ENCODE measurements around the gene FBXO34.

The FBXO34 gene

DNA sequence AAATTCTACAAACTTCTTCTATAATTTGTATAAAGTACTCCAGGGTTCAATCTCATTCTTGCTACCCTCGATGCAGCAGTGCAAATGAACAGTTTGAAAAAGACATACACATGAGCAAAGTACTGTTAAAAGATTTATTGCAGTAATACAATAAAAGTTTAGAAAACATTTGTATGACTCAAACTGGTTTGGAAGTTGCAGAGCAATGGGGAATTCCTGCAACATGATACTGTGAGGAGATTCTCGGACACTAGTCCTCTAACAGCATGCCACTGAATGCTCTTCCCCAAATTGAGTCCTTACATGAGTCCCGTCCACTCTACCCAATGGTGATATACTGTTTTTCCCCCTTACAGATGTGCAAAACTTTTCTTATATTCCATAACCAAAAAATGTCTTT lies 95.0 kb downstream of the FBXO34 start:
- Mint-ChIP-seq H3K27ac (no peak overlapping the region), H3K9me3 (no peaks in the 10 kb centered on the region), H3K27me3 (ENCODE audit: low read depth, poor library complexity) (no peaks in the 10 kb centered on the region), H3K4me3 (no peak overlapping the region), H3K4me1 (no peaks in the 10 kb centered on the region), H3K36me3 (ENCODE audit: low read depth) (peaks cover 71% of the 10 kb centered on the region)
- DNase-seq: no peak
- TF ChIP-seq, protein P1, sequence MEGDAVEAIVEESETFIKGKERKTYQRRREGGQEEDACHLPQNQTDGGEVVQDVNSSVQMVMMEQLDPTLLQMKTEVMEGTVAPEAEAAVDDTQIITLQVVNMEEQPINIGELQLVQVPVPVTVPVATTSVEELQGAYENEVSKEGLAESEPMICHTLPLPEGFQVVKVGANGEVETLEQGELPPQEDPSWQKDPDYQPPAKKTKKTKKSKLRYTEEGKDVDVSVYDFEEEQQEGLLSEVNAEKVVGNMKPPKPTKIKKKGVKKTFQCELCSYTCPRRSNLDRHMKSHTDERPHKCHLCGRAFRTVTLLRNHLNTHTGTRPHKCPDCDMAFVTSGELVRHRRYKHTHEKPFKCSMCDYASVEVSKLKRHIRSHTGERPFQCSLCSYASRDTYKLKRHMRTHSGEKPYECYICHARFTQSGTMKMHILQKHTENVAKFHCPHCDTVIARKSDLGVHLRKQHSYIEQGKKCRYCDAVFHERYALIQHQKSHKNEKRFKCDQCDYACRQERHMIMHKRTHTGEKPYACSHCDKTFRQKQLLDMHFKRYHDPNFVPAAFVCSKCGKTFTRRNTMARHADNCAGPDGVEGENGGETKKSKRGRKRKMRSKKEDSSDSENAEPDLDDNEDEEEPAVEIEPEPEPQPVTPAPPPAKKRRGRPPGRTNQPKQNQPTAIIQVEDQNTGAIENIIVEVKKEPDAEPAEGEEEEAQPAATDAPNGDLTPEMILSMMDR (IDR thresholded peaks at IDR 0.05): no peak

DNA sequence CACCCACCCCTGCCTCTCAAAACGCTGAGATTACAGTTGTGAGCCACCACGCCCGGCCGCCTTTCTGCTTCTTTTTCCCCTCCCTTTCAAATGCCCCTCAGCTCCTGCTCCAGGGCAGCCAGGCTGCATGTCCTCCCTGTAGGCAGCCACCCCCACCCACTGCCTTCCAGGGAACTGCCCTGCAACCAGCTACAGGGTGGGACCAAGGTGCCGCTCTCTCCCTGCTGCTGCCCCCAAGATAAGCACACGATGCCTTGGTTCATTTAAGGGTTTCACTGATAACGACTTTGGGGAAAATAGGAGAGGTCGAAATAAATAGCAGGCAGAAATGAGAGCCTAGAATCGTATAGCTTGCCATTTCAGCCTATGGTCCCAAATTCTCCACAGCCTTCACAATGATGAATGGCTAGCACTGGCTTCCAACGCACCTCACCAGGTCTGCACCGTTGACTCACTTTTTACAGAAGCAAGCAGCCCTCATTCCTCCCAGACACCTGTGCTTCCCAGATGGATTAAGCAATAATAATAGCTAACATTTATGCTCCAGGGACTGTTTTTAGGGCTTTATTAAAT lies 99.7 kb downstream of the FBXO34 start:
- no peaks in the 10 kb centered on the region for H3K9me3 Mint-ChIP-seq
- H3K4me3 Mint-ChIP-seq: no peak overlapping the region
- TF ChIP-seq, protein P1 (IDR thresholded peaks at IDR 0.05): no peak
- peaks cover 12% of the 10 kb centered on the region for H3K4me1 Mint-ChIP-seq
- H3K27me3 Mint-ChIP-seq (ENCODE audit: low read depth, poor library complexity): peaks cover 4% of the 10 kb centered on the region
- H3K36me3 Mint-ChIP-seq (ENCODE audit: low read depth): peaks cover 85% of the 10 kb centered on the region
- no peak for DNase-seq
- no peak overlapping the region for H3K27ac Mint-ChIP-seq

DNA sequence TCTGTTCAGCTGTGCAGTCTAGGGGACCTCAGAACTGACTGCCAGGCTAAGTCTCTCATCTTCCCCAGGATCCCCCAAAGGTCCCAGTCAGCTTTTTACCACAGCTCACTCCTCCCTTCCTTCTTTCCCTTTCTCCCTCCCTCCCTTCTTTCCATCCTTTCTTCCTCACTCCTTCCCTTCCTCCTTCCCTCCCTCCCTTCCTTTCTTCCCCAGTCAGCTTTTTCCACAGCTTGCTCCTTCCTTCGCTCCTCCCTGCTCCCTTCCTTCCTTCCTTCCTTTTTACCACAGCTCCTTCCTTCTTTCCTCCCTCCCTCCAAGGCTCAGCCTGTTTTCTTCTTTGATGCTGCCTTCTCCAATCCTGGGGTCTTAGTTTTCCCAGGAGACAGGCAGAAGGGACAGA lies 101.2 kb downstream of the FBXO34 start:
- TF ChIP-seq, protein P1 (IDR thresholded peaks at IDR 0.05): no peak
- Mint-ChIP-seq H3K27me3 (ENCODE audit: low read depth, poor library complexity) (peaks cover 4% of the 10 kb centered on the region), H3K36me3 (ENCODE audit: low read depth) (peaks cover 85% of the 10 kb centered on the region), H3K27ac (peak overlapping the region; percentile 77), H3K4me3 (no peak overlapping the region), H3K9me3 (no peaks in the 10 kb centered on the region), H3K4me1 (peaks cover 12% of the 10 kb centered on the region)
- no peak for DNase-seq

DNA sequence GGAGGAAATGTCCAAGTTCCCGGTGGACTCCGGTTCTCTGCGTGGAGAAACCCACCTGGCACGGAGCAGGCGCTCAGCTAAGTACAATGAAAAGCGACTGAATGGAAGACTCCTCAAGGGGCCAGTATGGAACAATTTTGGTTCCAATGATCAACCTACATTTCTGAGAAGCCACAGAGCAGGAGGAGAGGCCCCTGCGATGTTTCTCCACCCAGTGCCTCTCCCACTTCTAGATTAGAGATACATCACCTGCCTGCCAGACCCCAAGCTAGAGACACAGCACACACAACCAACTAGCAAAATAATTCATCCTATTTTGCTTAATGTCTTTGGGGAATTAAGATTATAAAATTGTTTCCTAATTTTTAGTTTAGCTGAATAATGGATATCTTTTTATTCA lies 101.6 kb downstream of the FBXO34 start:
- H3K9me3 Mint-ChIP-seq: no peaks in the 10 kb centered on the region
- peak overlapping the region; percentile 77 for H3K27ac Mint-ChIP-seq
- DNase-seq: no peak
- H3K4me1 Mint-ChIP-seq: peaks cover 12% of the 10 kb centered on the region
- peaks cover 85% of the 10 kb centered on the region for H3K36me3 Mint-ChIP-seq (ENCODE audit: low read depth)
- TF ChIP-seq, protein P1 (IDR thresholded peaks at IDR 0.05): no peak
- no peak overlapping the region for H3K4me3 Mint-ChIP-seq
- peaks cover 4% of the 10 kb centered on the region for H3K27me3 Mint-ChIP-seq (ENCODE audit: low read depth, poor library complexity)

DNA sequence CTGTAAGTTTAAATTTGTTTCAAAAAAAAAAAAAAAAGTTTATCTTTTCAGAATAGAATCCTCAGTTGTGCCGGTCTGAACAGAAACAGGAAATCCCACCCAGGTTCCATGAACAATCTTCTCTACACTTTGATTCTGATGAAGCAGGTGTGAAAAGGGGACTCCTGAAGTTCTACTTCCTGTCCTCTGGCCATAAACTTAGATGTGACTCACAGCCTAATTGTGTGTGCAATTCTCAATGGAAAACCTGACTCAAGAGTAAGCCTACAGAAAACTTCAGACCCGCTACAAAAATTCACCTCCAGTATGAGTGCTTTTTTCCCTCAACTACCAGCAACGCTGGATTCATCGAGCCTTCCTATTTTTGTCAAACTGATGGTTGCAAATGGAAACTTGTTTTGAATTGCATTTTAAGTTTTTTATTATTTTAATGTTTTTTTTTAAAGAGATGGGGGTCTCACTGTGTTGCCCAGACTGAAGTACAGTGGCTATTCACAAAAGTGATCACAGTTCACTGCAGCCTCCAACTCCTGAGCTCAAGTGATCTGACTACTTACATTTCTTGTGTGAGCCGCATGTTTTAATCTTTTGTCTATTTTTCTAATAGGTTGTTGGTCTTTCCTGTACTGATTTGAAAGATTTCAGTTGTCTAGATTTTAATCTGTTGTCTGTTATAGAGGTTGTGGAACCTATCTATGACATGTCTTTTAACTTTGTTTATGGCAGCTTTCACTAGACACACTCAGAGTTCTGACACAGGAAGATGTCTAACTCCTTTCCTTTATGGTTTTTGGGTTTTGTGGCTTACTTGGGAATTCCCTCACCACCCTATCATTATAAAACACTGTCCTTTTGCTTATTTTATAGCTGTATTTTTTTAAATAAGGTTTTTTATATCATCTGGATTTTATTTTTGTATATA lies 102.8 kb downstream of the FBXO34 start:
- Mint-ChIP-seq H3K4me3 (no peak overlapping the region), H3K27ac (no peak overlapping the region), H3K27me3 (ENCODE audit: low read depth, poor library complexity) (peaks cover 4% of the 10 kb centered on the region), H3K9me3 (no peaks in the 10 kb centered on the region), H3K4me1 (peaks cover 12% of the 10 kb centered on the region), H3K36me3 (ENCODE audit: low read depth) (peaks cover 81% of the 10 kb centered on the region)
- no peak for DNase-seq
- TF ChIP-seq, protein P1 (IDR thresholded peaks at IDR 0.05): no peak
